D721Med (cell line): Measurements from ENCODE around the gene UTP4.

Experiments used
- DNase-seq: peaks from one replicate; pipeline ENCODE4 v3.0.0; 2011; ENCODE audit warnings: low spot score; ENCODE audit not compliant: insufficient read length
- FAIRE-seq: peaks from 2 replicates; lab custom pipeline; 2011; peaks lifted over from hg19 to GRCh38; lab: Jason Lieb, UNC
- CTCF ChIP-seq: IDR thresholded peaks from 2 replicates; pipeline ENCODE4 v1.5.1; 2012; ENCODE audit warnings: mild to moderate bottlenecking, control low read depth; ENCODE audit not compliant: insufficient read depth; ENCODE audit errors: missing control alignments

The UTP4 gene

GRCh38 chr16:69166221-69166833, 33.9 kb downstream of the UTP4 start:
- DNase-seq (no peak), FAIRE-seq (no peak)
- no peak for TF ChIP-seq CTCF

GRCh38 chr16:69166946-69167930, 34.8 kb downstream of the UTP4 start:
- FAIRE-seq: no peak
- TF ChIP-seq CTCF: no peak
- no peak for DNase-seq

GRCh38 chr16:69169051-69169450, 36.6 kb downstream of the UTP4 start:
- FAIRE-seq (no peak), DNase-seq (no peak)
- no peak for TF ChIP-seq CTCF

- FAIRE-seq: no peak
- DNase-seq: no peak
- TF ChIP-seq CTCF: no peak
Observed at GRCh38 chr16:69169607-69170352, 37.3 kb downstream of the UTP4 start.

GRCh38 chr16:69171325-69172084, 39.1 kb downstream of the UTP4 start:
- no peak for TF ChIP-seq CTCF
- DNase-seq (no peak), FAIRE-seq (no peak)

- no peak for FAIRE-seq
- DNase-seq: no peak
- TF ChIP-seq CTCF: no peak
Observed at GRCh38 chr16:69176033-69176800, 43.8 kb downstream of the UTP4 start.
